K562 (cell line): ENCODE results near the gene POU2F3. TPM values are rescaled to one million over a fixed set of nuclear protein-coding genes. Genes with fewer than 3 reads are reported as not detected.

Experiments
- ATAC-seq: fragments of 200-7000 bp; cut with Tn5 transposase; 3 replicates; pipeline ENCODE4 v1.9.1; 2020; ENCODE audit warnings: moderate library complexity
- BruUV-seq: library from RNA; stranded (reverse); fragments of 400-500 nt; replicated peaks from 2 replicates; lab custom pipeline; 2021; lab: Mats Ljungman, UMichigan
- CTCF ChIA-PET: fragments of 300-600 bp; formaldehyde crosslinking; extraction: SDS; loops from one replicate; lab custom pipeline; 2021; ENCODE audit warnings: low intra/inter-chr PET ratio; lab: Yijun Ruan, JAX
- POLR2A ChIA-PET: fragments of 300-600, 350-650 bp; sonication (Branson Sonifier 250); formaldehyde crosslinking; extraction: SDS; loops from one replicate; lab custom pipeline; 2021; ENCODE audit warnings: antibody characterized with exemption, inconsistent platforms; lab: Yijun Ruan, JAX
- DNase-seq, 4 experiments: peaks; one replicate each; pipeline versions ENCODE4 v3.0.0 to v3.0.0-alpha.2; 2011 to 2018; ENCODE audit warnings: low spot score in 3 of 4, mixed read lengths in 3 of 4; ENCODE audit errors: extremely low read depth in 1 of 4
- FAIRE-seq: peaks from 2 replicates; lab custom pipeline; 2011; peaks lifted over from hg19 to GRCh38; lab: Jason Lieb, UNC
- H2AFZ ChIP-seq: 2 replicates; pipeline ENCODE4 v1.6.0; 2011; ENCODE audit warnings: low read depth, low read length, control low read depth, inconsistent platforms
- H3K27ac ChIP-seq: fragments of 200-600 bp; 3 replicates; pipeline ENCODE4 v1.8.0; 2011; ENCODE audit warnings: low read depth, mild to moderate bottlenecking, control low read depth, inconsistent platforms, low read length, moderate library complexity, mixed read lengths; ENCODE audit errors: extremely low read depth
- H3K27me3 ChIP-seq, 2 experiments: fragments of 300-600 bp in 1 of 2; 2 replicates in 1 of 2; 3 replicates in 1 of 2; pipeline versions ENCODE4 v1.6.0 to v1.8.0; 2011; ENCODE audit warnings: inconsistent platforms in 2 of 2, low read length in 2 of 2, mild to moderate bottlenecking in 1 of 2, mixed read lengths in 1 of 2, moderate library complexity in 1 of 2; ENCODE audit not compliant: control insufficient read depth in 2 of 2, insufficient read depth in 2 of 2
- H3K36me3 ChIP-seq: fragments of 300-600 bp; 3 replicates; pipeline ENCODE4 v1.8.0; 2011; ENCODE audit warnings: mild to moderate bottlenecking, low read length, inconsistent platforms; ENCODE audit not compliant: control insufficient read depth, insufficient read depth
- H3K4me1 ChIP-seq, 2 experiments: fragments of 200-600 bp in 1 of 2; replicated peaks in 1 of 2; 2 replicates in 1 of 2; 3 replicates in 1 of 2; pipeline versions ENCODE4 v1.5.1 to v1.8.0; 2011; ENCODE audit warnings: inconsistent platforms in 2 of 2, low read length in 2 of 2, mild to moderate bottlenecking in 1 of 2, mixed read lengths in 1 of 2, moderate library complexity in 1 of 2; ENCODE audit not compliant: control insufficient read depth in 2 of 2, insufficient read depth in 2 of 2
- H3K4me2 ChIP-seq: 2 replicates; pipeline ENCODE4 v1.6.1; 2011; ENCODE audit warnings: low read length, control low read depth, inconsistent platforms, mixed read lengths; ENCODE audit not compliant: insufficient read depth
- H3K4me3 ChIP-seq: fragments of 200-600 bp; sonication (generic), shearing (Covaris generic); 2 replicates; pipeline ENCODE4 v1.5.1; 2016; ENCODE audit warnings: control low read depth, inconsistent platforms
- H3K79me2 ChIP-seq: fragments of 200-600 bp; 3 replicates; pipeline ENCODE4 v1.8.0; 2011; ENCODE audit warnings: low read length, inconsistent platforms; ENCODE audit not compliant: control insufficient read depth, insufficient read depth
- H3K9ac ChIP-seq, 2 experiments: 2 replicates each; pipeline versions ENCODE4 v1.6.0 to v1.6.1; 2011; ENCODE audit warnings: low read depth in 2 of 2, low read length in 2 of 2, control low read depth in 1 of 2, inconsistent platforms in 1 of 2, mild to moderate bottlenecking in 1 of 2, mixed read lengths in 1 of 2; ENCODE audit not compliant: insufficient read depth in 1 of 2
- H3K9me1 ChIP-seq: one replicate; pipeline ENCODE4 v1.6.0; 2011; ENCODE audit warnings: inconsistent platforms, mild to moderate bottlenecking, low read length, moderate library complexity; ENCODE audit not compliant: control insufficient read depth, insufficient read depth
- H3K9me3 ChIP-seq: replicated peaks from 2 replicates; pipeline ENCODE4 v1.5.1; 2011; ENCODE audit warnings: low read depth, low read length, inconsistent platforms; ENCODE audit not compliant: control insufficient read depth, insufficient read depth
- H4K20me1 ChIP-seq: replicated peaks from 2 replicates; pipeline ENCODE4 v1.6.1; 2011; ENCODE audit warnings: low read length, inconsistent platforms, mixed read lengths; ENCODE audit not compliant: control insufficient read depth, insufficient read depth
- BRD9 ChIP-seq: fragments of 450-650 bp; IDR thresholded peaks from 2 replicates; pipeline ENCODE4 v1.6.1; 2018; ENCODE audit warnings: low read depth; ENCODE audit not compliant: partially characterized antibody
- EP400 ChIP-seq: fragments of 450-650 bp; IDR thresholded peaks from 2 replicates; pipeline ENCODE4 v1.6.1; 2017; ENCODE audit warnings: antibody characterized with exemption, mild to moderate bottlenecking, moderate library complexity
- ETV1 ChIP-seq: fragments of 450-650 bp; conservative IDR thresholded peaks from 2 replicates; pipeline ENCODE4 v1.6.1; 2016; ENCODE audit warnings: missing genetic modification characterization, control low read depth, low read depth, missing compliant biosample characterization
- HINFP ChIP-seq: fragments of 450-650 bp; conservative IDR thresholded peaks from 2 replicates; pipeline ENCODE4 v1.6.1; 2016; ENCODE audit warnings: missing genetic modification characterization, low read depth, mild to moderate bottlenecking, control low read depth, missing compliant biosample characterization
- JUN ChIP-seq, 2 experiments: sonication (generic) in 1 of 2; formaldehyde crosslinking in 1 of 2; IDR thresholded peaks; 2 replicates each; pipeline versions ENCODE4 v1.6.1 to v1.8.0; 2012 to 2022; ENCODE audit warnings: borderline replicate concordance in 2 of 2, mild to moderate bottlenecking in 2 of 2, improper control_type of control experiment in 1 of 2, low read depth in 1 of 2, low read length in 1 of 2, missing genetic modification reagents in 1 of 2
- LCOR ChIP-seq: sonication (generic); formaldehyde crosslinking; IDR thresholded peaks from 2 replicates; pipeline ENCODE4 v1.8.0; 2022; ENCODE audit warnings: mild to moderate bottlenecking, missing genetic modification reagents
- MNT ChIP-seq, 2 experiments: fragments of 450-650 bp; conservative IDR thresholded peaks; 2 replicates each; pipeline ENCODE4 v1.6.1; 2017; ENCODE audit warnings: mild to moderate bottlenecking in 2 of 2, moderate library complexity in 2 of 2
- RBM22 ChIP-seq: fragments of 200-400 bp; formaldehyde crosslinking; IDR thresholded peaks from 2 replicates; pipeline ENCODE4 v1.6.1; 2018; ENCODE audit warnings: low read length, low read depth; ENCODE audit not compliant: poor library complexity, severe bottlenecking
- RBM25 ChIP-seq: fragments of 200-400 bp; formaldehyde crosslinking; IDR thresholded peaks from 2 replicates; pipeline ENCODE4 v1.6.1; 2018; ENCODE audit warnings: low read length, low read depth, moderate library complexity; ENCODE audit not compliant: severe bottlenecking
- TARDBP ChIP-seq: fragments of 450-650 bp; IDR thresholded peaks from 2 replicates; pipeline ENCODE4 v1.6.1; 2016
- ZNF280B ChIP-seq: fragments of 250-450 bp; sonication (Bioruptor Pico); IDR thresholded peaks from 2 replicates; pipeline ENCODE4 v1.5.1; 2021; ENCODE audit warnings: mild to moderate bottlenecking
- WGBS: fragments of 100-300 bp; shearing (Covaris generic); methylation state at CpG from one replicate; pipeline ENCODE4 v1.1.6; 2016; ENCODE audit warnings: low coverage, mixed read lengths; ENCODE audit not compliant: insufficient coverage; ENCODE audit errors: missing lambda C conversion rate; 5-methylcytosine and 5-hydroxymethylcytosine counted together
- in situ Hi-C: fragments of 300-500 bp; cut with MboI; formaldehyde crosslinking; loops from 4 replicates; pipeline ENCODE4 v1.15.0; 2018; ENCODE audit warnings: inconsistent platforms, mixed read lengths
- intact Hi-C: fragments of 100-400 bp; cut with micrococcal nuclease; formaldehyde crosslinking; loops from 2 replicates; pipeline ENCODE4 v1.14.2; 2022
- polyA plus RNA-seq, 8 experiments: library from polyadenylated mRNA; depleted of rRNA in 4 of 8; stranded (reverse) in 5 of 8; unstranded in 3 of 8; fragments of >200 nt; fragmentation: Nextera tagmentation in 2 of 8; fragmentation: Illumina TruSeq in 1 of 8; extraction: Ambion mirVana in 2 of 8; extraction: Trizol in 1 of 8; gene quantifications; 2 replicates each; pipeline versions ENCODE4 v1.2.1 to v1.2.3, GENCODE V29; 2011 to 2014; ENCODE audit warnings: inconsistent platforms in 1 of 8, missing spikeins in 1 of 8
- total RNA-seq, 7 experiments: library from RNA; depleted of rRNA in 6 of 7; stranded (reverse); fragments of >200 nt in 6 of 7; fragmentation: Illumina TruSeq in 2 of 7; extraction: Trizol in 2 of 7; gene quantifications; 2 replicates each; pipeline versions ENCODE4 v1.2.1 to v1.2.3, GENCODE V29; 2011 to 2021; ENCODE audit warnings: low replicate concordance in 1 of 7
- TF ChIP-seq, protein P1 (sequence below): fragments of 450-650 bp; formaldehyde crosslinking; conservative IDR thresholded peaks from 2 replicates; pipeline ENCODE4 v1.4.0; 2022; ENCODE audit warnings: mild to moderate bottlenecking, missing genetic modification characterization

POU2F3 gene
- total and polyA plus RNA-seq, 9 of the 15 experiments (the other 6 are each of a cell fraction or from before 2014, with no cell fraction given) = not detected

GRCh38 chr11:120334894-120335462 is 95.0 kb downstream of the POU2F3 start:
- Histone ChIP-seq H3K27ac (peak overlapping the region; percentile 84; the same call in 2 of the 3 replicates), H3K36me3 (no peaks in the 10 kb centered on the region), H3K9ac (peak overlapping the region in 1 of 2 experiments; percentile 85; a peak in 2 of 4 replicates), H2AFZ (peak overlapping the region; percentile 87), H3K79me2 (peaks cover 36% of the 10 kb centered on the region), H4K20me1 (peaks cover 11% of the 10 kb centered on the region; the same call in 1 of the 2 replicates), H3K9me1 (no peaks in the 10 kb centered on the region), H3K4me1 (peaks cover 9 to 13% of the 10 kb centered on the region in 2 experiments; a peak in 4 of 5 replicates), H3K4me2 (peak overlapping the region; percentile 98), H3K4me3 (peak overlapping the region; percentile 72), H3K9me3 (no peaks in the 10 kb centered on the region), H3K27me3 (no peaks in the 10 kb centered on the region)
- in situ Hi-C loops (loop anchor here (5.0 kb wide), 1 partner anchor 167 kb away; no protein-coding TSS in a partner anchor), intact Hi-C loops (loop anchor here (2.0 to 10.0 kb wide), 4 partner anchors 52 to 350 kb away; no protein-coding TSS in a partner anchor)
- peak; percentile 77 for FAIRE-seq
- no peak for ATAC-seq
- DNase-seq = peak; percentile 57 to 88 (median 66)
- ChIA-PET CTCF (interaction anchor here (2.3 kb wide), 1 partner anchor 176 kb away, joined by 7 read pairs; the partner anchor contains the start of gene GRIK4), POLR2A (interaction anchor here (0.6 to 0.7 kb wide), 3 partner anchors 8 to 153 kb away, joined by 3 read pairs; no protein-coding TSS in a partner anchor)
- no TSS peak for BruUV-seq
- WGBS = 10% methylated on average over 8 of the region's 8 CpGs
- TF ChIP-seq EP400 (peak; percentile 14; the same call in 1 of the 2 replicates), RBM25 (no peak), HINFP (0 out of 2 replicates have a peak, but pooled peaks have one; percentile 35), BRD9 (peak; percentile 69), RBM22 (no peak), ETV1 (tag) (0 out of 2 replicates have a peak, but pooled peaks have one; percentile 16), LCOR (CRISPR knock-in tag) (peak; percentile 54; the same call in 1 of the 2 replicates), JUN (IDR thresholded peaks at IDR 0.05; ENCODE audit: borderline replicate concordance, low read depth, low read length) (no peak), JUN (CRISPR knock-in tag; IDR thresholded peaks at IDR 0.05; ENCODE audit: borderline replicate concordance) (0 out of 2 replicates have a peak, but pooled peaks have one; percentile 24), MNT (conservative IDR thresholded peaks at IDR 0.05) (0 out of 4 replicates have a peak, but pooled peaks of 1 of the 2 experiments have one; percentile 17), TARDBP (no peak), ZNF280B (no peak)
- TF ChIP-seq, protein P1, sequence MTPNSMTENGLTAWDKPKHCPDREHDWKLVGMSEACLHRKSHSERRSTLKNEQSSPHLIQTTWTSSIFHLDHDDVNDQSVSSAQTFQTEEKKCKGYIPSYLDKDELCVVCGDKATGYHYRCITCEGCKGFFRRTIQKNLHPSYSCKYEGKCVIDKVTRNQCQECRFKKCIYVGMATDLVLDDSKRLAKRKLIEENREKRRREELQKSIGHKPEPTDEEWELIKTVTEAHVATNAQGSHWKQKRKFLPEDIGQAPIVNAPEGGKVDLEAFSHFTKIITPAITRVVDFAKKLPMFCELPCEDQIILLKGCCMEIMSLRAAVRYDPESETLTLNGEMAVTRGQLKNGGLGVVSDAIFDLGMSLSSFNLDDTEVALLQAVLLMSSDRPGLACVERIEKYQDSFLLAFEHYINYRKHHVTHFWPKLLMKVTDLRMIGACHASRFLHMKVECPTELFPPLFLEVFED (CRISPR knock-in tag) = no peak
